K562 (cell line): ENCODE data around the gene RIC3. TPM values are rescaled to one million over a fixed set of nuclear protein-coding genes. Genes with fewer than 3 reads are reported as not detected.

ENCODE experiments used
- ATAC-seq: fragments of 200-7000 bp; cut with Tn5 transposase; 3 replicates; pipeline ENCODE4 v1.9.1; 2020; ENCODE audit warnings: moderate library complexity
- BruUV-seq: library from RNA; stranded (reverse); fragments of 400-500 nt; replicated peaks from 2 replicates; lab custom pipeline; 2021; lab: Mats Ljungman, UMichigan
- CTCF ChIA-PET: fragments of 300-600 bp; formaldehyde crosslinking; extraction: SDS; loops from one replicate; lab custom pipeline; 2021; ENCODE audit warnings: low intra/inter-chr PET ratio; lab: Yijun Ruan, JAX
- POLR2A ChIA-PET: fragments of 300-600, 350-650 bp; sonication (Branson Sonifier 250); formaldehyde crosslinking; extraction: SDS; loops from one replicate; lab custom pipeline; 2021; ENCODE audit warnings: antibody characterized with exemption, inconsistent platforms; lab: Yijun Ruan, JAX
- DNase-seq, 4 experiments: peaks; one replicate each; pipeline versions ENCODE4 v3.0.0 to v3.0.0-alpha.2; 2011 to 2018; ENCODE audit warnings: low spot score in 3 of 4, mixed read lengths in 3 of 4; ENCODE audit errors: extremely low read depth in 1 of 4
- FAIRE-seq: peaks from 2 replicates; lab custom pipeline; 2011; peaks lifted over from hg19 to GRCh38; lab: Jason Lieb, UNC
- H2AFZ ChIP-seq: 2 replicates; pipeline ENCODE4 v1.6.0; 2011; ENCODE audit warnings: low read depth, low read length, control low read depth, inconsistent platforms
- H3K27ac ChIP-seq: fragments of 200-600 bp; 3 replicates; pipeline ENCODE4 v1.8.0; 2011; ENCODE audit warnings: low read depth, mild to moderate bottlenecking, control low read depth, inconsistent platforms, low read length, moderate library complexity, mixed read lengths; ENCODE audit errors: extremely low read depth
- H3K27me3 ChIP-seq, 2 experiments: fragments of 300-600 bp in 1 of 2; 2 replicates in 1 of 2; 3 replicates in 1 of 2; pipeline versions ENCODE4 v1.6.0 to v1.8.0; 2011; ENCODE audit warnings: inconsistent platforms in 2 of 2, low read length in 2 of 2, mild to moderate bottlenecking in 1 of 2, mixed read lengths in 1 of 2, moderate library complexity in 1 of 2; ENCODE audit not compliant: control insufficient read depth in 2 of 2, insufficient read depth in 2 of 2
- H3K36me3 ChIP-seq: fragments of 300-600 bp; 3 replicates; pipeline ENCODE4 v1.8.0; 2011; ENCODE audit warnings: mild to moderate bottlenecking, low read length, inconsistent platforms; ENCODE audit not compliant: control insufficient read depth, insufficient read depth
- H3K4me1 ChIP-seq, 2 experiments: fragments of 200-600 bp in 1 of 2; replicated peaks in 1 of 2; 2 replicates in 1 of 2; 3 replicates in 1 of 2; pipeline versions ENCODE4 v1.5.1 to v1.8.0; 2011; ENCODE audit warnings: inconsistent platforms in 2 of 2, low read length in 2 of 2, mild to moderate bottlenecking in 1 of 2, mixed read lengths in 1 of 2, moderate library complexity in 1 of 2; ENCODE audit not compliant: control insufficient read depth in 2 of 2, insufficient read depth in 2 of 2
- H3K4me2 ChIP-seq: 2 replicates; pipeline ENCODE4 v1.6.1; 2011; ENCODE audit warnings: low read length, control low read depth, inconsistent platforms, mixed read lengths; ENCODE audit not compliant: insufficient read depth
- H3K4me3 ChIP-seq: fragments of 200-600 bp; sonication (generic), shearing (Covaris generic); 2 replicates; pipeline ENCODE4 v1.5.1; 2016; ENCODE audit warnings: control low read depth, inconsistent platforms
- H3K79me2 ChIP-seq: fragments of 200-600 bp; 3 replicates; pipeline ENCODE4 v1.8.0; 2011; ENCODE audit warnings: low read length, inconsistent platforms; ENCODE audit not compliant: control insufficient read depth, insufficient read depth
- H3K9ac ChIP-seq, 2 experiments: 2 replicates each; pipeline versions ENCODE4 v1.6.0 to v1.6.1; 2011; ENCODE audit warnings: low read depth in 2 of 2, low read length in 2 of 2, control low read depth in 1 of 2, inconsistent platforms in 1 of 2, mild to moderate bottlenecking in 1 of 2, mixed read lengths in 1 of 2; ENCODE audit not compliant: insufficient read depth in 1 of 2
- H3K9me1 ChIP-seq: one replicate; pipeline ENCODE4 v1.6.0; 2011; ENCODE audit warnings: inconsistent platforms, mild to moderate bottlenecking, low read length, moderate library complexity; ENCODE audit not compliant: control insufficient read depth, insufficient read depth
- H3K9me3 ChIP-seq: replicated peaks from 2 replicates; pipeline ENCODE4 v1.5.1; 2011; ENCODE audit warnings: low read depth, low read length, inconsistent platforms; ENCODE audit not compliant: control insufficient read depth, insufficient read depth
- H4K20me1 ChIP-seq: replicated peaks from 2 replicates; pipeline ENCODE4 v1.6.1; 2011; ENCODE audit warnings: low read length, inconsistent platforms, mixed read lengths; ENCODE audit not compliant: control insufficient read depth, insufficient read depth
- C11orf30 ChIP-seq: fragments of 450-650 bp; IDR thresholded peaks from 2 replicates; pipeline ENCODE4 v1.6.1; 2016; ENCODE audit warnings: low read depth, mild to moderate bottlenecking
- CHD2 ChIP-seq: IDR thresholded peaks from 2 replicates; pipeline ENCODE4 v1.6.1; 2011; ENCODE audit warnings: low read depth, low read length
- EHMT2 ChIP-seq: fragments of 450-650 bp; IDR thresholded peaks from 2 replicates; pipeline ENCODE4 v1.6.1; 2018; ENCODE audit warnings: antibody characterized with exemption
- FOSL1 ChIP-seq: fragments of 200-800 bp; sonication (Bioruptor generic); conservative IDR thresholded peaks from 2 replicates; pipeline ENCODE4 v1.6.1; 2016; ENCODE audit warnings: missing genetic modification characterization, missing compliant biosample characterization
- HDAC6 ChIP-seq: IDR thresholded peaks from 2 replicates; pipeline ENCODE4 v1.6.1; 2012; ENCODE audit warnings: low read depth, mild to moderate bottlenecking, control low read depth, inconsistent platforms, low read length, moderate library complexity
- HEY1 ChIP-seq: fragments of 250-450 bp; sonication (Bioruptor Pico); IDR thresholded peaks from 2 replicates; pipeline ENCODE4 v1.5.0; 2020; ENCODE audit warnings: mild to moderate bottlenecking, moderate library complexity, borderline replicate concordance
- KDM1A ChIP-seq, 2 experiments: fragments of 450-650 bp; IDR thresholded peaks; 2 replicates each; pipeline ENCODE4 v1.6.1; 2016; ENCODE audit warnings: mild to moderate bottlenecking in 2 of 2
- LCOR ChIP-seq: sonication (generic); formaldehyde crosslinking; IDR thresholded peaks from 2 replicates; pipeline ENCODE4 v1.8.0; 2022; ENCODE audit warnings: mild to moderate bottlenecking, missing genetic modification reagents
- MAFF ChIP-seq: IDR thresholded peaks from 2 replicates; pipeline ENCODE4 v1.6.1; 2012; ENCODE audit warnings: low read length, improper control_type of control experiment
- MAFG ChIP-seq: fragments of 450-650 bp; conservative IDR thresholded peaks from 2 replicates; pipeline ENCODE4 v1.6.1; 2016; ENCODE audit warnings: missing genetic modification characterization, missing compliant biosample characterization
- MIER1 ChIP-seq: fragments of 450-650 bp; IDR thresholded peaks from 2 replicates; pipeline ENCODE4 v1.6.1; 2016; ENCODE audit warnings: antibody characterized with exemption, mild to moderate bottlenecking, low read depth
- OTX1 ChIP-seq: fragments of 450-650 bp; formaldehyde crosslinking; IDR thresholded peaks from 2 replicates; pipeline ENCODE4 v1.4.0; 2022; ENCODE audit warnings: mild to moderate bottlenecking
- PCBP2 ChIP-seq: fragments of 200-400 bp; formaldehyde crosslinking; IDR thresholded peaks from 2 replicates; pipeline ENCODE4 v1.6.1; 2018; ENCODE audit warnings: low read length, low read depth, mild to moderate bottlenecking, moderate library complexity; ENCODE audit not compliant: poor library complexity, severe bottlenecking
- POLR2B ChIP-seq: fragments of 450-650 bp; IDR thresholded peaks from 2 replicates; pipeline ENCODE4 v1.6.1; 2018; ENCODE audit warnings: low read depth; ENCODE audit not compliant: partially characterized antibody
- RAD21 ChIP-seq, 2 experiments: fragments of 250-450 bp in 1 of 2; fragments of 450-650 bp in 1 of 2; sonication (Bioruptor Pico) in 1 of 2; formaldehyde crosslinking in 1 of 2; IDR thresholded peaks in 1 of 2; conservative IDR thresholded peaks in 1 of 2; 2 replicates each; pipeline versions ENCODE4 v1.4.0 to v1.8.0; 2020 to 2022; ENCODE audit warnings: mild to moderate bottlenecking in 2 of 2, moderate library complexity in 1 of 2
- SMAD3 ChIP-seq: fragments of 450-650 bp; formaldehyde crosslinking; conservative IDR thresholded peaks from 2 replicates; pipeline ENCODE4 v1.4.0; 2020; ENCODE audit warnings: mild to moderate bottlenecking
- SMARCE1 ChIP-seq: fragments of 450-650 bp; IDR thresholded peaks from 2 replicates; pipeline ENCODE4 v1.7.1; 2016; ENCODE audit warnings: mild to moderate bottlenecking
- TAL1 ChIP-seq: fragments of 450-650 bp; IDR thresholded peaks from 2 replicates; pipeline ENCODE4 v1.6.1; 2016; ENCODE audit warnings: mild to moderate bottlenecking
- ZFP1 ChIP-seq: fragments of 450-650 bp; formaldehyde crosslinking; IDR thresholded peaks from 2 replicates; pipeline ENCODE4 v1.4.0; 2020; ENCODE audit warnings: mild to moderate bottlenecking, mixed read lengths
- ZFX ChIP-seq: sonication (generic); formaldehyde crosslinking; IDR thresholded peaks from 2 replicates; pipeline ENCODE4 v1.8.0; 2022; ENCODE audit warnings: mild to moderate bottlenecking, missing genetic modification reagents, moderate library complexity
- ZNF316 ChIP-seq: fragments of 450-650 bp; IDR thresholded peaks from 2 replicates; pipeline ENCODE4 v1.6.1; 2016
- WGBS: fragments of 100-300 bp; shearing (Covaris generic); methylation state at CpG from one replicate; pipeline ENCODE4 v1.1.6; 2016; ENCODE audit warnings: low coverage, mixed read lengths; ENCODE audit not compliant: insufficient coverage; ENCODE audit errors: missing lambda C conversion rate; 5-methylcytosine and 5-hydroxymethylcytosine counted together
- in situ Hi-C: fragments of 300-500 bp; cut with MboI; formaldehyde crosslinking; loops from 4 replicates; pipeline ENCODE4 v1.15.0; 2018; ENCODE audit warnings: inconsistent platforms, mixed read lengths
- intact Hi-C: fragments of 100-400 bp; cut with micrococcal nuclease; formaldehyde crosslinking; loops from 2 replicates; pipeline ENCODE4 v1.14.2; 2022
- polyA plus RNA-seq, 8 experiments: library from polyadenylated mRNA; depleted of rRNA in 4 of 8; stranded (reverse) in 5 of 8; unstranded in 3 of 8; fragments of >200 nt; fragmentation: Nextera tagmentation in 2 of 8; fragmentation: Illumina TruSeq in 1 of 8; extraction: Ambion mirVana in 2 of 8; extraction: Trizol in 1 of 8; gene quantifications; 2 replicates each; pipeline versions ENCODE4 v1.2.1 to v1.2.3, GENCODE V29; 2011 to 2014; ENCODE audit warnings: inconsistent platforms in 1 of 8, missing spikeins in 1 of 8
- total RNA-seq, 7 experiments: library from RNA; depleted of rRNA in 6 of 7; stranded (reverse); fragments of >200 nt in 6 of 7; fragmentation: Illumina TruSeq in 2 of 7; extraction: Trizol in 2 of 7; gene quantifications; 2 replicates each; pipeline versions ENCODE4 v1.2.1 to v1.2.3, GENCODE V29; 2011 to 2021; ENCODE audit warnings: low replicate concordance in 1 of 7
- TF ChIP-seq, protein P1 (sequence below), 2 experiments: IDR thresholded peaks; 2 replicates each; pipeline ENCODE4 v1.6.1; 2011; ENCODE audit warnings: borderline replicate concordance in 1 of 2, control low read depth in 1 of 2, low read depth in 1 of 2, low read length in 1 of 2, mild to moderate bottlenecking in 1 of 2, mixed read lengths in 1 of 2, moderate library complexity in 1 of 2; ENCODE audit not compliant: insufficient read depth in 1 of 2, insufficient read length in 1 of 2, poor library complexity in 1 of 2, severe bottlenecking in 1 of 2; ENCODE audit errors: extremely low read depth in 1 of 2
- TF ChIP-seq, protein P2 (sequence below): fragments of 250-450 bp; sonication (Bioruptor Pico); IDR thresholded peaks from 2 replicates; pipeline ENCODE4 v1.6.1; 2021; ENCODE audit warnings: mild to moderate bottlenecking
- TF ChIP-seq, protein P3 (sequence below): IDR thresholded peaks from 2 replicates; pipeline ENCODE4 v1.6.1; 2011; ENCODE audit not compliant: insufficient read length; ENCODE audit errors: extremely low read depth

Gene RIC3
- total and polyA plus RNA-seq, 9 of the 15 experiments (the other 6 are each of a cell fraction or from before 2014, with no cell fraction given), result 0.03 to 0.16 (median 0.05) TPM; not detected in 4

DNA sequence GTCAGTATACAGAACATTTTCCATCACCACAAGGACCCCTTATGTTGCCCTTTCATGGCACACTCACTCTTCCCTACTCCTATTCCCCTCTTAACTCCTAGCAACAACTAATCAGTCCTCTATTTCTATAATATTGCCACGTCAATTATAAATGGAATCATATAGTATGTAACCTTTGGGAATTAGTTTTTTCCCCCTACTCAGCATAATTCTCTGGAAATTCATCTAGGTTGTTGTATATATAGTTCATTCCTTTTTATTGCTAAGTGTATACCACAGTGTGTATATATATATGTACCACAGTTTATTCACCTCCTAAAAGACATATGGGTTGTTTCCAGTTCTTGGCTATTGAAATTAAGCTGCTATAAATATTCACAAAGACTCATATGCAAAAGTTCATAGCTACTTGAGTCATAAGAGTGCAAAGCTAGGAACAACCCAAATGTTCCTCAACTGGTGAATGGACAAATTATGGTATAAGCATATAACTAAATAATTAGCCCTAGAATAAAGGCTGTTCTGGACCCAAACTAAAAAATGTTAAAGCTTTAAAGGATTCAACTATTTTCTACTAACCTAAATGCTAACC, 46.6 kb downstream of the RIC3 start:
- Histone ChIP-seq H3K9me1 (no peaks in the 10 kb centered on the region), H3K27me3 (no peaks in the 10 kb centered on the region; a peak in 1 of 5 replicates), H3K4me3 (no peak overlapping the region), H3K4me1 (no peaks in the 10 kb centered on the region), H3K79me2 (no peaks in the 10 kb centered on the region), H2AFZ (no peak overlapping the region), H3K36me3 (no peaks in the 10 kb centered on the region), H3K9me3 (no peaks in the 10 kb centered on the region), H4K20me1 (no peaks in the 10 kb centered on the region), H3K4me2 (no peak overlapping the region), H3K27ac (no peak overlapping the region), H3K9ac (no peak overlapping the region)
- intact Hi-C loops (no loop called here), in situ Hi-C loops (no loop called here)
- no TSS peak for BruUV-seq
- WGBS, result 0% methylated on average over 1 of the region's 1 CpG
- POLR2A ChIA-PET, result interaction anchor here (1.1 kb wide), 1 partner anchor 23 kb away, joined by 3 read pairs; no protein-coding TSS in a partner anchor
- CTCF ChIA-PET, result no interaction called here
- FAIRE-seq (no peak), ATAC-seq (no peak), DNase-seq (no peak)
- TF ChIP-seq TAL1 (no peak), MIER1 (no peak), EHMT2 (no peak), POLR2B (no peak), MAFG (tag) (peak; percentile 16; the same call in 1 of the 2 replicates), RAD21 (CRISPR knock-in tag; conservative IDR thresholded peaks at IDR 0.05 in 1 of 2, IDR thresholded peaks at IDR 0.05 in 1 of 2) (no peak), FOSL1 (tag) (no peak), HDAC6 (no peak), ZFX (CRISPR knock-in tag) (no peak), ZFP1 (CRISPR knock-in tag) (no peak), PCBP2 (no peak), SMAD3 (no peak), CHD2 (no peak), KDM1A (IDR thresholded peaks at IDR 0.05) (no peak), ZNF316 (peak; percentile 73), HEY1 (CRISPR knock-in tag) (no peak), OTX1 (CRISPR knock-in tag) (no peak), LCOR (CRISPR knock-in tag) (no peak), SMARCE1 (no peak), MAFF (peak; percentile 33; the same call in 1 of the 2 replicates), C11orf30 (peak; percentile 35; the same call in 1 of the 2 replicates)
- TF ChIP-seq, protein P1, sequence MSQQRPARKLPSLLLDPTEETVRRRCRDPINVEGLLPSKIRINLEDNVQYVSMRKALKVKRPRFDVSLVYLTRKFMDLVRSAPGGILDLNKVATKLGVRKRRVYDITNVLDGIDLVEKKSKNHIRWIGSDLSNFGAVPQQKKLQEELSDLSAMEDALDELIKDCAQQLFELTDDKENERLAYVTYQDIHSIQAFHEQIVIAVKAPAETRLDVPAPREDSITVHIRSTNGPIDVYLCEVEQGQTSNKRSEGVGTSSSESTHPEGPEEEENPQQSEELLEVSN (IDR thresholded peaks at IDR 0.05; ENCODE audit: borderline replicate concordance in 1 of 2, extremely low read depth in 1 of 2, insufficient read depth in 1 of 2, insufficient read length in 1 of 2, low read depth in 1 of 2, low read length in 1 of 2, poor library complexity in 1 of 2, severe bottlenecking in 1 of 2), result no peak
- TF ChIP-seq, protein P2, sequence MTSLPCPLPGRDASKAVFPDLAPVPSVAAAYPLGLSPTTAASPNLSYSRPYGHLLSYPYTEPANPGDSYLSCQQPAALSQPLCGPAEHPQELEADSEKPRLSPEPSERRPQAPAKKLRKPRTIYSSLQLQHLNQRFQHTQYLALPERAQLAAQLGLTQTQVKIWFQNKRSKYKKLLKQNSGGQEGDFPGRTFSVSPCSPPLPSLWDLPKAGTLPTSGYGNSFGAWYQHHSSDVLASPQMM, result no peak
- TF ChIP-seq, protein P3, sequence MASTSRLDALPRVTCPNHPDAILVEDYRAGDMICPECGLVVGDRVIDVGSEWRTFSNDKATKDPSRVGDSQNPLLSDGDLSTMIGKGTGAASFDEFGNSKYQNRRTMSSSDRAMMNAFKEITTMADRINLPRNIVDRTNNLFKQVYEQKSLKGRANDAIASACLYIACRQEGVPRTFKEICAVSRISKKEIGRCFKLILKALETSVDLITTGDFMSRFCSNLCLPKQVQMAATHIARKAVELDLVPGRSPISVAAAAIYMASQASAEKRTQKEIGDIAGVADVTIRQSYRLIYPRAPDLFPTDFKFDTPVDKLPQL, result no peak
